ENCODE results near the gene HRH4.
A peak's percentile ranks its signal among the peaks of the same experiment; 100 is the strongest.

HRH4 gene, protein sequence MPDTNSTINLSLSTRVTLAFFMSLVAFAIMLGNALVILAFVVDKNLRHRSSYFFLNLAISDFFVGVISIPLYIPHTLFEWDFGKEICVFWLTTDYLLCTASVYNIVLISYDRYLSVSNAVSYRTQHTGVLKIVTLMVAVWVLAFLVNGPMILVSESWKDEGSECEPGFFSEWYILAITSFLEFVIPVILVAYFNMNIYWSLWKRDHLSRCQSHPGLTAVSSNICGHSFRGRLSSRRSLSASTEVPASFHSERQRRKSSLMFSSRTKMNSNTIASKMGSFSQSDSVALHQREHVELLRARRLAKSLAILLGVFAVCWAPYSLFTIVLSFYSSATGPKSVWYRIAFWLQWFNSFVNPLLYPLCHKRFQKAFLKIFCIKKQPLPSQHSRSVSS

DNA sequence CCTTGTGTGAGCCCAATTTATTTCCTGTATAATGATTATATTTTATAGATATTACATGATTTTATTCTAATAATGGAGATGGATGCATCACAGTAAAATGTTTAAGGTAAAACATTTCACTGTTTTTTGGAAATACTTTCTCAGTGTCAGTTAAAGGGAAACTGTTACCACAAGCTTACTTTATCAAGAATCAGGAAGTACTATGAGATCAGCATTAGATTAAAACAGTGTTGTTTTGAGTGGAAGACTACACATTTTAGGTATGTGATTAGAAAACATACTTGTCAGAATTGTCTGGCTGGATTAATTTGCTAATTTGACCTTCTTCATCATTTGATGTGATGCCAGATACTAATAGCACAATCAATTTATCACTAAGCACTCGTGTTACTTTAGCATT, at the start of gene HRH4:
TSS of gene HRH4 (plus strand) at position 250 of the 400 bp plus-strand sequence. CDS start at position 342, 92 bp downstream.
- no peak for DNase-seq

DNA sequence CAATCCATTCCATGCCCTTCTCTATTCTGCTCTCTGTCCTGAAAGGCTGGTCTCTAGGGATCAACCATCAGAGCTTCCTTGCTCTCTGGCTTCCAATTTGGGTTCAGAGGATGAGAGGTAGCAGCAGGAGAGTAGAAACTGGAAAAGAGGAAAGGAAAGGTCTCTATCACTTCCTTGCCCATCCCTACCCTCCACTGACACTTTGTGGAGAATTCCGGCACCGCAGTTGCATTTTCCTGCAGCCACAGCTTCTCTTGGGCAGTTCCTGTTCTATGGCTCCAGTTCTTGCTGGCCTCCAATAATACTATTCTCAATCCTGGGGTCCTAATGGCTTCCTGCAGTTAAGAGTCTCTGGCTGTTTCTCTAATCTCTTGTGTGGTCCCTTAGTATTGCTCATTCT, 47.3 kb upstream of the HRH4 start:
- DNase-seq = no peak

DNA sequence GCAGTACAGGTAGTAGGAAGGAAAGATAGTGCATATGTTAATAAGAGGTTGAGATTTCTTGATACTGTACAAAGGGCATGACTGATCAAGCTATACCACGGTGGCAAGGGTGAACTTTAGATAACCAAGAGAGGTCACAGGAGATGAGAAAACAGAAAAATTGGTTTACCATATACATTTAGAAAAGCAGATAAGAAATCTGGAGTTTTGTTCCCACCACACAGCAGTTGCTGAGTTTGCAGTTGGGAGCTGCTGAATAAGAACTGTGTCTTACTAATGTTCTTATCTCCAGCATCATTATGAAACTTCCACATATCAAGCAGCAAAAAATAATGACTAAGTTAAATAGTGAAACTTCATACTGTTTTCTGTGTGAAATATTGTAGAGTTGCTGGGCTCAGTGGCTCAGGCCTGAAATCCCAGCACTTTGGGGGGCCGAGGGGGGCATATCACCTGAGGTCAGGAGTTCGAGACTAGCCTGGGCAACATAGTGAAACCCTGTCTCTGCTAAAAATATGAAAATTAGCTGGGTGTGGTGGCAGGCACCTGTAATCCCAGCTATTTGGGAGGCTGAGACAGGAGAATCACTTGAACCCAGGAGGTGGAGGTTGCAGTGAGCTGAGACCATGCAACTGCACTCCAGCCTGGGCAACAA, 46.0 kb upstream of the HRH4 start:
- no peak for DNase-seq

DNA sequence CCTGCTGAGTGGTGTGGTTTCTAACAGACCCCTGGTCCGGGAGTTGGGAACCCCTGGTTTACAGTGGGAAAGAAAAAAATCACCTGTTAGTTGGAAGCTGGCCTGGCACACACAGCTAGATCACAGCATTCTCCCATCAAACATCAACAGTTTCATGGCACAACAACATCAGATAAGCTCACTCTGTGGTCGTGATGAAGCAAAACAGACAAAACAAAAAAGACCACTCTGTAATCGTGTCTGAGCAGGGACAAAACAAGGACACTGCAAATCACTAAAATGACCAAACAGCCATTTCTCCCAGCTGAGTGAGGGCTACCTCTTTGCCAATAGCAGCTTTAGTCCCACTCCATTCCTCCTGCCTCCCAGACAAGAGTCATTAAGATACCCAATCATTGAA, 43.0 kb upstream of the HRH4 start:
- no peak for DNase-seq

DNA sequence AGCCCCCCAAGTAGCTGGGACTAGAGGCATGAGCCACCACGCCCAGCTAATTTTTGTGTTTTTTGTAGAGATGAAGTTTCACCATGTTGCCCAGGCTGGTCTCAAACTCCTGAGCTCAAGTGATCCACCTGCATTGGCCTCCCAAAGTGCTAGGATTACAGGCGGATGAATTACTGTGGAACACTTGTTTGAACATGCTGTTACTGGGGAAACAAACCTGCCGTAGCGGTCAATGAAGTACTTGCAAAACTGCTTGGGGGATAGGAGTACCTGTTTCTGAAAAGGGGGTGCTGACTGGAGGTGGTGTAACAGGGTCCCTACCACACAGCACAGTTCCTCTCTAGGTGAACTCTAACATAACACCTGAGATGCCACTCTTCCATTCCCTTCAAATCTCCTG, 39.9 kb upstream of the HRH4 start:
- DNase-seq = no peak

DNA sequence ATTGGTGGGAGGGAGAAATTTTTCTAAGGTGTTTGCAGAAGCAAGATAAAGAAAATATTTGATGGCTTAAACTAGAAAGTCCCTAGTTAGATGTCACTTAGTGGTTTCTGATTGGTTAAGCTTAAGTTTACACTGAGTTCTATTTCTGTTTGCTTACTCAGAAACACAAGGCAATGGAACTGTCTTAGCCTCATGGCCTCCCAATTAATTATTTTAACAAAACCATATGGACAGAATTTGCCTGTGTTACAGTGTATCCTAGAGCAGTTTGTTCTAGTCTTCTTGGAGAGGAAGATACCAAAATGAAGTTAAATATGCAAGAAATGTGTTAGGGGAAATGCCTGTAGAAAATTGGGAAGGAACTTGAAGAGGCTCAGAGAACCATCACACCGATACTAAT, 38.6 kb upstream of the HRH4 start:
- no peak for DNase-seq

DNA sequence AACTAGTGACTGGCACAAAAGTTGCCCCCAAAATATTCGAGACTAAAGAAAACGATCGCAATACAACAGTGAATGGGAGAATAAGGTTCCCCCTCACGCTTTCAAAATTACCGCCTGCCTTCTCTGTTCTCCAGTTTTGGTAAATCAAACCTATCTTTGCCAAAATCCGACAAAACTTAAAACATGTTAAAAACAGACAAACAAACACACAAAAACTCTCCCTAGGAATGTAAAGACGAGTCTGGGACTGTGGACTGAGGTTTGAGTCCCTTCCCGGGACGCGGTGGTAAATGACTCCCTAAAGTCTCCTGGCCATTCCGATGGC, 34.4 kb upstream of the HRH4 start:
- no peak for DNase-seq

DNA sequence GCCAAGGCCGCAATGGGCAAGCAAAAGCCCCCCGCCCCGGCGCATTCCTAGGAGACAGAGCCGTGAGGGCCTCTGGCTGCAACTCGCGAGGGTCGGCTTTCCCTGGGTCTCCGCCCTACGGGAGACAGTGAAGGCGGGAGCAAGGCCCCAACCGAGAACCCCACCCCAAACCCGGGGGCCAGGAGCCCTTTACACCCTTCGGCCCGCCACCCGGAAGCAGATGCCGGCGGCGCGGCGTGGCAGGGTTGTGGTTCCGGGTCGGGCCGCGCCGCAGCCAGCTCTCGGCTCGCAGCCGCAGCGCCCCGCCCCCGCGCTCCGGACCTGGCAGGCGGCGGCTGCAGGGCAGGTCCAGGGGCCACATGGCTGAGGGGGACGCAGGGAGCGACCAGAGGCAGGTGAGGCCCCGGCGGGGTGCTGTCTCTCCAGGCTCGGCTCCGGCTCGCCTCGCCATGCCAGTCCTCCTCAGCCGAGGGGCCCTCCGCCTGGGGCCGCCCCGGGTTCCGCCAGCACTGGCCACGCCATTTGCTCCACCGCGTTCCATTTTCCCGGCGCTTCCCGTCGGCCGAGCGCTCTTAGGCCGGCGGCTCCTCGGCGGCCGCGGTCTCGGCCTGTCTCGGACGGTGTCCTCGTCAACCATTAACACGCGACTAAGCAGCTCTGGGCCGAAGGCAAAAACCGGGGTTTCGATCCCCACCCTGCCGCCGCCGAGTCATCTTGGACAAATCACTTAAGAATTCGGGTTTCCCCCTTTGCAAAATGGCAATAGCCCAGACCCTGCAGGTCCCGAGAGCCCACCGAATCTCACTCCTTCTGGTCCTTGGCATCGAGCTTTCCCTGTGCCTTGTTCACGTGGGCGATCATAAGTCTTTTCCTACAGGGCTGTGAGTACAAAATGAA, 33.8 kb upstream of the HRH4 start, which contains the start of gene IMPACT:
TSS of gene IMPACT (plus strand) at position 273 of the 897 bp plus-strand sequence. CDS start at position 360, 87 bp downstream.
- DNase-seq = peak; percentile 87

DNA sequence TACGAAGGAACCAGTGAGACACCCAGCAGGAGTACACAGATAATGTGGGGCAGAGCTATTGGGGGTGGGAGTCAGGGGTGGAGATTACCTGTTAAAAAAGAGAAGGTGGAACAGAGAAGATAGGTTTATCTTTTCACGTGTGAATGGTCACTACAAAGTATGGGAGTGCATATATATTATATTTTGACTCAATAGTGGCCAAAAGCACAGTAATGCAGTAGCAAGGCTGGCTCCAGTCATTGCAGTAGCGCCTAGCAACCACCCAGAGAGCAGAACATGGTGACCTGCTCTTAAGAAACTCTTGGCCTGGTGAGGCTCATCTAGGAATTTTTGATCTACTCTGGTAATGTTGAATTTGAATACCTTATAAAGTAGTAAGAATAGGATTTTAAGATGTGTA, 33.0 kb upstream of the HRH4 start:
- DNase-seq = peak; percentile 42

DNA sequence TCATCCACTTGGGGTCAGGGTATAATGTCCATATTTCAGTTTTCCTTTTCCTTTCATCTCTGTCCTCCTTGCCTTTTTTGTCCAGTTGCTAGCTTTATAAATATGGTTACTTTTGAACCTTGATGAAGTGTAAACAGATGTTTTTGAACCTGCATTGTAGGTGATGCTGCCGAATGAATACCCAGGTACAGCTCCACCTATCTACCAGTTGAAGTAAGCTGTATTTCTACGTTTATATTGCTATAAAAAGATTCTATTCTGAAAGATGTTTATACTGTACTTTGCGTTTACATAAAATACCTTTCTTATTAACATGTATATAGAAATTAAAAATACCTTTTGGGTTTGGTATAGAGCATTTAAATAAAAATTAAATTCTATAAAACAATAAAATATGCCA, 31.7 kb upstream of the HRH4 start:
- no peak for DNase-seq

DNA sequence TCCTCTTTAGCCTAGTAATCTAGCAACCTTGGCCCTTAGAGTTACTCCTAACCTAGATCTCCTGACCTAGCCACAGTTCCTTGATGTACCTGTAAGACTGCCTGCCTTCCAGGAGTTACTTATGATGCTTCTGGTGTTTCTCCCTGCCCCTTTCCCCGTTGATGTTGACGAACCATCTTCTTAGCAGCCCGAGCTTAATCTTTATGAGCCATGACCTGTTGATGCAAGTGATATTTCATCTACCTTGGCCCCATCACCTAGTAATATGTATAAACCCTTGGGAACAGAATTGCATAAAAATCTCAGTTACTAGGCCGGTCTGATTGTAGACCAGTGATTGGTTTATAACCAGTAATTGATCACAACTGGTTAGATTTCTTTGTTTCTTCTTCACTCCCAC, 31.2 kb upstream of the HRH4 start:
- no peak for DNase-seq

DNA sequence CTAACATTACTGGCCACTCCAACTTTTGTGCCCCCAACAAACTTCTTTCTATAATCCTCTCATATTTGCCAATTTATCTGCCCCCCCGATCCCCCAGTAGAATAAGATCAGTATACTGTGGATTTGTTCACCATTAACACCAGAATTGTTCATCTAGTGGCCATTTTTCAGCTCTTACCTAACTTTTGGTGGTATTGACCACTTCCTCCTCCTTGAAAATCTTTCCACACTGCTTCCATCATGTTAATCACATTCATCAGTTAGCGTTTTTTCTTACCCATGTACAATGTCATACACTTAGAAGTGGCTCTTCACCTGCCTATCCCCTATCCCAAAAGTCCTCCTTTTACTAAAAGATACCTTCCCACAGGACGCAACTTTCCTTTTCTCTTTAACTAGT, 27.8 kb upstream of the HRH4 start:
- DNase-seq = no peak

DNA sequence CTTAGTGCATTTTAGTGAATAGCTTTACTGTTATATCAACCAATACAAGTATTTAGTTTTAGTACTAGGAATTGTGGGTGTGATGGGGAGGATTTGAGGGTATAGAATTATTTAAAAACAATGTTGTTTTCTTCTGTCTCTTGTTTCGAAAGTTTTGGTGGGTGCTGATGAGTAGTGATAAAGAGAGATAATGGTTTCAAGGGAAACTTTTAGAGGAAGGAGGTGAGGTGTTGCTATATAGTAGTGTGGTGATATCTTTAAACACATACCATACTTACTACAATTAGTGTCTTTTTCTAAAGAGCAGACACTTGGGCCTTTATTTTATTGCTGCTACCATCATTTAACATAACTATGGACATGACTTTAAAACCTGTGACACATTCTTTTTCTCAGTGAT, 23.5 kb upstream of the HRH4 start:
- no peak for DNase-seq

DNA sequence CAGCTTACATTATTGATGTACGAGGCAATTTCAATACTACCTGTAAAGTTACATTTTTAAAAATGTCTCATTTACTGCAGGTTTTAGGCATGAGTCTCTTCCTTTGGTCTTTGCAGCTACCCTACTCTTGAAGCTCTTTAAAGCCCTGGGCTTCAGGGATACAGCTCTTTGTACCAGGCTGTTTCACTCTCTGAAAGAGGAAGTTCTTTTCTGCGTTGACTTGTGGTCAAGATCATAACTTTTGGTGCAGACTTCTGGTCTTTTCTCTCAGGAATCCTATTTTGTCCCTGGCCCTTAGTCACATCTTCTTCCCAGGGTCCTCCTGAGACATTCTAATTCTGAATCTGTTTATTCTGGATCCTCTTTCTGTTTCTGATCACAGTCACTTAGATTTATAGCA, 16.6 kb upstream of the HRH4 start:
- no peak for DNase-seq

DNA sequence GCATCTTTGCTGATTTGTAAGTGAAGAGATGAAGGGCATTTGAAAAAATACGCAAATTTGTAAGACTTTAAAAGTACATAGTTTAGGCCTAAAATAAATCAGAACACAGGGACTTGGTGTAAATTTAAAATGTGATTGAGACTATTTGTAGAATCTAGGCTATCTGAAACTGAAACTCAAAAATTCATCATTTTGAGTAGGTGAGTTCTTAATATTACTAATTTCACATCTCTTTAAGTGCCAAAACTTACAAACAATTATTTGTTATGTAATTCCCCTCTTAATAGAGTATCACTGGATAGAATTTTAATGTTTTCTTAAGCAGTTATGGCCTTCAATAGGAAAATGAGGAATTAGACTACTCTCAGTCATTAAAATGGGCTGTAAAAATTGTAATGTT, 14.0 kb upstream of the HRH4 start:
- DNase-seq = no peak

DNA sequence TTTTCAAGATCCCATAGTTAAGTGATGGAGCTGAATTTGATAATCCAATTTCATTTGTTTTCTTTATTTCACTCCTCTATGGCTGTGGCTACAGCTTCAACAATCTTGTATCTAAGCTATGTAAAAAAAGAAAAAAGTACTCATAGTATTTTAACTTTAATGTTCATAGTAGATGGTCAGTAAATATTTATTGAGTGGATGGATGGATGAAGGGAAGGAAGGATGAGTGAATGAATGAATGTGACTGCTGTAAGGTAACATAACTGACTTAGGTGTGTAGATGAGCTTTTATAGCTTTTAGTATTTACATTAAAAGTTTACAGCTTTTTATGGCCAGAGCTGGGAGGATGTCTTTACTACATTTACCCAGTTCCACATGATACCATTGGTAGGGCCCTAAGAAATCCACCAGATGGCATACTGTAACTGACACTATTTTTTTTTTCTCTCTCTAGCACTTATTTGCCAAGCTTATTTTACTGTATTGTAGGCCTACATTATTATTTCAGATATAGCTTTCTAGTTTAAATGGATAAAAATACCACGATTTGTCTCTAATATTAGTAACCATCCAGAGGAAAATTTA, 13.4 kb upstream of the HRH4 start:
- DNase-seq = peak; percentile 17

DNA sequence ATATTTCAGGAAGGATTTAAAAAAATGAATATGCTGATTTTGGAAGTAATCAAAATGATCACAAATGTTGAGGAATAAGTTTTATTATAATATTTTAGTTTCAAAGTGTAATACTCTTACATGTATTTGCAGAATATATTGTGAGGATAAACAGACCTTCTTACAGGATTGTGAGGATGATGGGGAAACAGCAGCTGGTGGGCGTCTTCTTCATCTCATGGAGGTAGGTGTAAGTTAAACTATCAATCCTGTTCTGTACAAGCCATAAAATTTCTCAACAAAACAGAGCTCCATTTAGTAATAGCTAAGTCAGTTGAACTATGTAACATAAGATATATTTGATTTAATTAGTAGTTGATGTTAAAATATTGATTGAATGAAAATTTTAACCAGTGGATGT, 12.5 kb upstream of the HRH4 start:
- no peak for DNase-seq

DNA sequence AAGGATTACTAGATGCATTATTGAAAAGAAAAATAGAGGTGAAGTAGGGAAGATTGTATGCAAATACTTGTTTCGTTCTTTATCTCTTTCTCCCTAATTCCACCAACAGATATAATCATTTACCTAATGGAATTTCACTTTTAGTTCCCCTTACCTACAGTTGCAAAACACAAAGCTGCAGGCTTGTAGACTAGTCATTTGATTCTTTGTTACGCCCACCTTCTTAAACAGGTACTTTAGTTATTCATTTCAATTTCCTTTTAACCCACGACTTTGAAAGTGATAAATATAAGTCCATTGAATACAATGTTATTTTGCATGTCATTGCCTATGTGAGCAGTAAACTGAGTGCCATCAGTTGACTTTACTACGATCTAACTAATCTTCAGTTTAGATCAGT, 3.9 kb upstream of the HRH4 start:
- no peak for DNase-seq

DNA sequence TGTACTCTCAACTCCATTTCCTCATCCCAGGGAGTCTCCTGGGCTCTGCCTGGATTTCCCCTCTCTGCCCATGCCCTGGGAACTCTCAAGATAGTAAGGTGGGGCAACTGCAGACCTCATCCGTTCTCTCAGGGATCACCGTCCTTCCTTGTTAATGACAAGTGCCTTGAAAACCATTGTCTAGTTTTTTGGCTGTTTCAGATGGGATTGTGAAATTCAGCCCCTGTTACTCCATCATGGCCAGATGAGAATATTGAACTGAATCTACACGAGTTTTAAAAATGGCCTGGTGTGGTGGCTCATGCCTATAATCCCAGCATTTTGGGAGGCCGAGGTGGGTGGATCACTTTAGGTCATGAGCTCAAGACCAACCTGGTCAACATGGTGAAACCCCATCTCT, 665 bp upstream of the HRH4 start:
- no peak for DNase-seq

DNA sequence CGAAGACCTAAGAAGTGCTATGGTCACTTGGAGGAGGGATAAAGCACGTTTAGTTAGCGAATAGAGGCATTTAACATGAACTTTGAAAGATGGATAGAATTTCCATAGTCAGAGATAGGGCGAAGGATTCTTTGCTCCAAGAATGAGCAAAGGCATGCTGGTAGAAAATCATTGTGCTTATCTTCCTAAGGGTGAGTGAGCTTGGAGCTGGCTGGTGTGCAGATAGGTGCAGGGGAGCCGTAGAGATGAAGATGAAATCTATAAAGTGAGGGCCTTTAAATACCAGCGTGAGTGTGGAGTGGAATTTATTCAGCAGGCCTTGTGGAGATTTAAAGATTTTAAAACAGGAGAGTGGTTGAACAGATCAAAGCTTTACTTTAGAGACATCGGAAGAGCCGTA, 1.6 kb downstream of the HRH4 start:
- no peak for DNase-seq

DNA sequence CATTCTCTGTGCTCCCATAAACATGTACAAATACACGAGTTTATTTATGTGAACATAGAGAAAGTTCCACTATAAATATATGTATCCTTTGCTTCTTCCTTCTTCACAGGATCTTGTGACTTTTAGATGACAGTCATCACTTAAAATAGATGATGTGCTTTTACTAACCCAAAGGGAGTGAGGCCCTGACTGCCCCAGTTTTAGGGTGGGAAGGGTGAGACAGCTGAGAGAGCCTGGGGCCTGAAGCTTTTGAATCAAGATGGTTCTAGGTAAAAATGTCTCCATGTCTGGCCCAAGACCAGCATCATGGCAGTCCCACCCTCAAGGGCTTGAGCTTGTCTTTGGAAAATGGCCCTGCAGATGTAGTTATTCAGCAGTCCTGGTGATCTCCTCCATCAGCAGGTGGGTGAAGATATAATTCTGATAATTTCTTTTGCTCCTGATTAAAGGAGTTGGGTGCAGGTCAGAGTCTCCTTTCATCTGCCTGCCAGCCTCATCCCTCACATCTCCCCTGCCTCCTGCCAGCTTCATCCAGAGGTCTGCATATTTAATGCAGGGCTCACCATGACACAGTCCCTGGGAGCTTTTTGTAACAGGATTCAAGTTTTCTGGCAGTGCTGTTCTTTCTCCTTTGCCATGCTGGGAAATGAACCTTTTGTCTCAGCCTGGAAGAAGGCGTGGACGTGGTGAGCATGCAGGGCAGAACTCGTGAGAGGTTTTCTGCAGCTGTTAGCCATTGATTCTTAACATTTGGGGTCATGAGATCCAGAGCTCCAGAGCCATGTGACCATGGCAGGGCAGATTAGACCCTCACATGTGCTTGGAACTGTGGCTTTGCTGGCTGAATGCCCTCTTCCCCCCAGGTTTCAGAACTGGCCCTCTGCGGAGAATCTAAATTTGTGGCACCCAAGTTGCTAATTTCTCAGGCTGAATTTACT, 2.7 kb downstream of the HRH4 start:
- no peak for DNase-seq

DNA sequence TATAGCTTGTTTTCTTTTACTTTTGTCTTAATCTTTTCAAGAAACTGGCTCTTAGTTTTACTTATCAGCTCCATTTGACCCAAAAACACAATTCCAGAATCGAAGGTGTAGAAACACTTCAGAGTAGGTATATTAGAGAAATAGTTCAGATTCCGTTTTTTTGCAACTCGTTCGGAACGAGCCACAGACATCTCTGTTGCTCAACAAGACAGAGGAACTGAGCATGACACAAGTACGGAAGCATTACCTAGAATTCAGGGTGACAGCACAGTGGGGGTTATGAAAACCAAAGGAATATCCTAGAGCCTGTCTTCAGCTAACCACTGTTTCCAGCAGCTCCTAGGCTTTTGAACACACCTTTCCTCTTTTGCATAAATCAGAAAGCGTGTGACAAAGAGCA, 5.0 kb downstream of the HRH4 start:
- DNase-seq = no peak
